ENCODE results near the gene NMRK1. TPM values are rescaled to one million over a fixed set of nuclear protein-coding genes. Genes with fewer than 3 reads are reported as not detected.

The NMRK1 gene
- total RNA-seq, 1 donor from 2014 or later: 22.0 TPM

DNA sequence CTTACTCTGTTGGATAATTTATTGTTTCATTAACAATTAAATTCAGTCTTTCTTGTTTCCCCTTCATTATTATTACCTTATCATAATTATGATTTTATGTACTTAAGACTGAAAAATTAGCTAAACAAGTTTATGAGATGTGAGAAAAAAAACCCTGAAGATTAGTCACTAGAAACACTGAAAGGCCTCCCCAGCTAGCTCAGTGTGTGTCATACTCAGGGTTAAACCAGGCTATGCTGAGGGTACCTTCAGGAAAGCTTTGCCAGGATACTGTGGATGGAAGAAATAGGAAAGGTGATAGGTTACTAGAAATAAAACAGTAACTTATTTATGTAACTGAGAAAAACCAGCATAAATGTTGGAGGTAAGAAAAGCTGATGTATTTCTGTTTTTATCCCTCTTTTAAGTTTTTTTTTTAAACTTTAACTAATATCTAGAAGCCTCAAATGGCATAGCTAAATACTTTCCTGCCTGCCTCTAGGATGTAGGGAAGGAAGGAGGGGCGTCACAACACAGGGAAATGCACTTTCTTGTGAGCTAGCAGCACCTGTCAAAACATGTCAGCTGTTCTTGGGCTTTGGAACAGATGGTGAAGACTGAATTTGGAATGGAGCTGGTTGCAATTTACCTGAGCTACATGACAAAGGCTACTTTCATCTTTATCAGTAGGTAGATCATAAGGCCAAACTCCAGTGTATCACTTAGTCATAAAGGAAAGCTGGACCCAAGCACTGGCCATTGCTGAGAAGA, 24.2 kb downstream of the NMRK1 start:
- Histone ChIP-seq H3K36me3 (peaks cover 3 to 26% of the 10 kb centered on the region in 2 donors), H3K27ac (no peak overlapping the region), H3K4me1 (no peaks in the 10 kb centered on the region), H3K9me3 (no peaks in the 10 kb centered on the region), H3K4me3 (no peak overlapping the region), H3K27me3 (no peaks in the 10 kb centered on the region)
- intact Hi-C loops (cut with DNase I): no loop called here
- no peak for DNase-seq (ENCODE audit: low spot score in 2 of 2)
- TF ChIP-seq, protein P1, sequence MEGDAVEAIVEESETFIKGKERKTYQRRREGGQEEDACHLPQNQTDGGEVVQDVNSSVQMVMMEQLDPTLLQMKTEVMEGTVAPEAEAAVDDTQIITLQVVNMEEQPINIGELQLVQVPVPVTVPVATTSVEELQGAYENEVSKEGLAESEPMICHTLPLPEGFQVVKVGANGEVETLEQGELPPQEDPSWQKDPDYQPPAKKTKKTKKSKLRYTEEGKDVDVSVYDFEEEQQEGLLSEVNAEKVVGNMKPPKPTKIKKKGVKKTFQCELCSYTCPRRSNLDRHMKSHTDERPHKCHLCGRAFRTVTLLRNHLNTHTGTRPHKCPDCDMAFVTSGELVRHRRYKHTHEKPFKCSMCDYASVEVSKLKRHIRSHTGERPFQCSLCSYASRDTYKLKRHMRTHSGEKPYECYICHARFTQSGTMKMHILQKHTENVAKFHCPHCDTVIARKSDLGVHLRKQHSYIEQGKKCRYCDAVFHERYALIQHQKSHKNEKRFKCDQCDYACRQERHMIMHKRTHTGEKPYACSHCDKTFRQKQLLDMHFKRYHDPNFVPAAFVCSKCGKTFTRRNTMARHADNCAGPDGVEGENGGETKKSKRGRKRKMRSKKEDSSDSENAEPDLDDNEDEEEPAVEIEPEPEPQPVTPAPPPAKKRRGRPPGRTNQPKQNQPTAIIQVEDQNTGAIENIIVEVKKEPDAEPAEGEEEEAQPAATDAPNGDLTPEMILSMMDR (IDR thresholded peaks at IDR 0.05): no peak

DNA sequence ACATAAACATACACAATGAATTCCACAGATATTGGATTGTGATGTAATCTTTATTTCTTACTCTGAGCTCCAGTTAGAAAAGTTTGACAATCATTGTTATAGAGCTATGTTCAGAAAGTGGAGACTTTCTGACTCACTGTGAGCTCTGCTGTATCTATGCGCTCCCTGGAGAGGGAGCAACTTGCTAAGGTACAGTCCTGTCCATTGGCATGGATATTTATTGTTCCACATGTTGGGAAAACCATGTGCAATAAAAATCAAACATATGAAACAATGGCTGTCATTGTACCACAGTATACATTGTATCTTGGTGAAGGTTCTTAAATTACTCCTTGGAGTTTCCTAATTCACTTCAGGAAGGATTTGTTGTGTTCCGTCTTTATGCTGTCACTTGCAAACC, 26.8 kb downstream of the NMRK1 start:
- no peaks in the 10 kb centered on the region for H3K9me3 ChIP-seq
- TF ChIP-seq, protein P1 (IDR thresholded peaks at IDR 0.05): no peak
- DNase-seq (ENCODE audit: low spot score in 2 of 2): no peak
- no peaks in the 10 kb centered on the region for H3K27me3 ChIP-seq
- H3K36me3 ChIP-seq: peaks cover 3 to 7% of the 10 kb centered on the region in 2 donors
- intact Hi-C loops (cut with DNase I): no loop called here
- H3K4me1 ChIP-seq: no peaks in the 10 kb centered on the region
- no peak overlapping the region for H3K27ac ChIP-seq
- no peak overlapping the region for H3K4me3 ChIP-seq

DNA sequence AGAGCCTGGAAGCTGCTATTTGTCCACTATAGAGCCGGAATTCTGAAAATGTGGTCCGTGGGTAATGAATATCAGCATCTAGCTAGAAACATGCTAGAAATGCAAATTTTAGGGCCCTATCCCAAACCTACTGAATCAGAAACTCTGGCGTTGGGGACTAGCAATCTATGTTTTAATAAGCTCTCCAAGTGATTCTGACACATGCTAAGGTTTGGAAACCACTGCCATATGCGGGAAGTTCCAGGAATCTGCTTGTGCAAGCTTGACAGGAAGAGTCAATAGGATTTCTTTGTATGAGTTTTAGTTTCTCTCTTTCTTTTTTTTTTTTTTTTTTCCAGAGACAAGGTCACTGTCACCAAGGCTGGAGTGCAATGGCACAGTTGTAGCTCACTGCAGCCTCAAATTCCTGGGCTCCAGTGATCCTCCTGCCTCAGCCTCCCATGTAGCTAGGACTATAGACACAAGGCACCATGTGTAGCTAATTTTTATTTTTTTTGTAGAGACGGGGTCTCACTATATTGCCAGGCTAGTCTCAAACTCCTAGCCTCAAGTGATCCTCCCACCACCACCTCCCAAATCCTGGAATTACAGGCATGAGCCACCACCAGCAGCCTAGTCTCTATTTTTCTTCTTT, 33.5 kb downstream of the NMRK1 start:
- H3K4me1 ChIP-seq: no peaks in the 10 kb centered on the region
- H3K36me3 ChIP-seq: no peaks in the 10 kb centered on the region
- intact Hi-C loops (cut with DNase I): no loop called here
- TF ChIP-seq, protein P1 (IDR thresholded peaks at IDR 0.05): no peak
- no peaks in the 10 kb centered on the region for H3K27me3 ChIP-seq
- H3K9me3 ChIP-seq: no peaks in the 10 kb centered on the region
- no peak overlapping the region for H3K4me3 ChIP-seq
- no peak overlapping the region for H3K27ac ChIP-seq
- DNase-seq (ENCODE audit: low spot score in 2 of 2): no peak

DNA sequence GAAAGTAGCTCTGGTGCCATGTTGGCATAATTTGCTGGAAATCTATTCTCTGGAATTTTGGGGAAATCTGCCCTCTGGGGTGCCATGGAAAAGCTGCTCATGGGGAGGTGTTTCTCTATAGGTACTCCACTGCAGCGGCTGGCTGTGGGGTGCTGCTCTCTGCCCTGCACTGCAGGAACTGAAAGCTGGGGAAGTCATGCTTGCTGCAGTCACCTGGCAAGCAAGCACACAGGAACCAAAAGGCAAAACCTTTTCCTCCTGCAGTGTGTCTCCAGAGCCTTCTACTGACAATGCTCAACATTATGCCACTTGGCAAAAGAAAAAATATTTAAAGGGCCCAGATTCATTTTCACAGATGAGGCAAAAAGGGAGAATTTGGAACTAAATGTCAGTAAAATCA, 34.1 kb downstream of the NMRK1 start:
- Histone ChIP-seq H3K27ac (no peak overlapping the region), H3K9me3 (no peaks in the 10 kb centered on the region), H3K4me1 (no peaks in the 10 kb centered on the region), H3K4me3 (no peak overlapping the region), H3K36me3 (no peaks in the 10 kb centered on the region), H3K27me3 (no peaks in the 10 kb centered on the region)
- no peak for DNase-seq (ENCODE audit: low spot score in 2 of 2)
- intact Hi-C loops (cut with DNase I): no loop called here
- TF ChIP-seq, protein P1 (IDR thresholded peaks at IDR 0.05): no peak

DNA sequence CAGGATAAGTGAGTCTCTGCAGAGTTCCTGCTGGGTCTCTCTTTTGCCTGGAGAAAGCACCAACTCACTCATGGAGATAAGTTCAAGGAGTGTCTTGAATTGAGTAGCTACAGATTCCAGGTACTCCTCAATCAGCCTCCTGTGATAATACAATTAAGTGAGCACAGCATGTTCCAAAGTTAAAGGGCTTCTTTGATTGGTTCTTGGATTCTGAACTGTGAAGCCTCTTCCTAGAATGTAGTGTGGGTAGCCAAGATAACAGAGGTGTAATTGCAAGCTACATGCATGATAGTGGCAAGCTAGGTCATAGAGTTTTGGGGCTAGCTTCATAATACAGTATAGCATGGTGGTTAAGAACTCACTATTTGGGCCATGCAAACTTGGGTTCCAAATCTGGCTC, 36.7 kb downstream of the NMRK1 start:
- Histone ChIP-seq H3K4me1 (no peaks in the 10 kb centered on the region), H3K27ac (no peak overlapping the region), H3K9me3 (no peaks in the 10 kb centered on the region), H3K4me3 (no peak overlapping the region), H3K27me3 (no peaks in the 10 kb centered on the region), H3K36me3 (no peaks in the 10 kb centered on the region)
- TF ChIP-seq, protein P1 (IDR thresholded peaks at IDR 0.05): no peak
- intact Hi-C loops (cut with DNase I): no loop called here
- no peak for DNase-seq (ENCODE audit: low spot score in 2 of 2)
